Endothelial cell of umbilical vein (primary cell): ENCODE measurements around the gene GRAMD1A. TPM values are rescaled to one million over a fixed set of nuclear protein-coding genes. Genes with fewer than 3 reads are reported as not detected.

ENCODE experiments used
- BruUV-seq: library from RNA; stranded (reverse); fragments of 400-500 nt; replicated peaks from 2 replicates; lab custom pipeline; 2021; lab: Mats Ljungman, UMichigan
- CTCF ChIA-PET: fragments of 300-600, 350-600 bp; sonication (Branson Sonifier 250); formaldehyde crosslinking; loops from one replicate; lab custom pipeline; 2021; ENCODE audit warnings: antibody characterized with exemption, inconsistent platforms; lab: Charles Lee
- POLR2A ChIA-PET: fragments of 300-600, 350-600 bp; sonication (Branson Sonifier 250); formaldehyde crosslinking; loops from one replicate; lab custom pipeline; 2021; ENCODE audit warnings: antibody characterized with exemption, inconsistent platforms; lab: Charles Lee
- DNase-seq: peaks from one replicate; pipeline ENCODE4 v3.0.0-alpha.2; 2011; ENCODE audit warnings: low read depth, low spot score
- FAIRE-seq: peaks from 2 replicates; lab custom pipeline; 2011; peaks lifted over from hg19 to GRCh38; lab: Jason Lieb, UNC
- H2AFZ ChIP-seq: 2 replicates; pipeline ENCODE4 v1.6.0; 2012; ENCODE audit warnings: low read depth, low read length, control low read depth, inconsistent platforms
- H3K27ac ChIP-seq: 2 replicates; pipeline ENCODE4 v1.5.1; 2011; ENCODE audit warnings: low read depth, mild to moderate bottlenecking, control low read depth, low read length, moderate library complexity; ENCODE audit not compliant: insufficient read depth
- H3K27me3 ChIP-seq, 2 experiments: 2 replicates each; pipeline versions ENCODE4 v1.6.0 to v1.6.1; 2011; ENCODE audit warnings: low read length in 2 of 2, mixed read lengths in 1 of 2; ENCODE audit not compliant: control insufficient read depth in 2 of 2, insufficient read depth in 2 of 2
- H3K36me3 ChIP-seq, 2 experiments: 2 replicates in 1 of 2; 3 replicates in 1 of 2; pipeline ENCODE4 v1.5.1; 2011; ENCODE audit warnings: low read length in 2 of 2, mild to moderate bottlenecking in 1 of 2, moderate library complexity in 1 of 2; ENCODE audit not compliant: control insufficient read depth in 2 of 2, insufficient read depth in 2 of 2; ENCODE audit errors: extremely low read depth in 1 of 2
- H3K4me1 ChIP-seq: 3 replicates; pipeline ENCODE4 v1.5.1; 2011; ENCODE audit warnings: mild to moderate bottlenecking, low read length; ENCODE audit not compliant: control insufficient read depth, insufficient read depth; ENCODE audit errors: extremely low read depth
- H3K4me2 ChIP-seq: 2 replicates; pipeline ENCODE4 v1.6.1; 2011; ENCODE audit warnings: low read length, control low read depth, mixed read lengths; ENCODE audit not compliant: insufficient read depth
- H3K4me3 ChIP-seq, 3 experiments: fragments of 200-600 bp in 1 of 3; sonication (generic), shearing (Covaris generic) in 1 of 3; replicated peaks in 1 of 3; 2 replicates each; pipeline ENCODE4 v1.5.1; 2011 to 2016; ENCODE audit warnings: control low read depth in 3 of 3, low read length in 3 of 3, mild to moderate bottlenecking in 2 of 3, inconsistent platforms in 1 of 3, low read depth in 1 of 3, moderate library complexity in 1 of 3; ENCODE audit not compliant: insufficient read depth in 1 of 3
- H3K79me2 ChIP-seq: 2 replicates; pipeline ENCODE4 v1.6.0; 2012; ENCODE audit warnings: low read length, inconsistent platforms; ENCODE audit not compliant: control insufficient read depth, insufficient read depth
- H3K9ac ChIP-seq: replicated peaks from 2 replicates; pipeline ENCODE3; 2011; ENCODE audit warnings: low read length, control low read depth; ENCODE audit not compliant: insufficient read depth; ENCODE audit errors: extremely low read depth
- H3K9me1 ChIP-seq: replicated peaks from 3 replicates; pipeline ENCODE4 v1.6.0; 2011; ENCODE audit warnings: mild to moderate bottlenecking, low read length; ENCODE audit not compliant: control insufficient read depth, insufficient read depth; ENCODE audit errors: extremely low read depth
- H3K9me3 ChIP-seq: replicated peaks from 2 replicates; pipeline ENCODE4 v1.5.1; 2012; ENCODE audit warnings: low read length, inconsistent platforms; ENCODE audit not compliant: control insufficient read depth, insufficient read depth
- H4K20me1 ChIP-seq: replicated peaks from 2 replicates; pipeline ENCODE3; 2011; ENCODE audit warnings: mild to moderate bottlenecking, low read length; ENCODE audit not compliant: control insufficient read depth, insufficient read depth; ENCODE audit errors: extremely low read depth
- CTCF ChIP-seq, 2 donors: IDR thresholded peaks; 1 replicate in 1 of 2; 2 replicates in 1 of 2; pipeline ENCODE4 v1.5.1; 2011; ENCODE audit warnings: low read length in 2 of 2, mild to moderate bottlenecking in 2 of 2, moderate library complexity in 2 of 2, control low read depth in 1 of 2, inconsistent platforms in 1 of 2, low read depth in 1 of 2; ENCODE audit not compliant: insufficient read depth in 1 of 2; ENCODE audit errors: extremely low read depth in 1 of 2
- EZH2 ChIP-seq: IDR thresholded peaks from 2 replicates; pipeline ENCODE4 v1.6.1; 2012; ENCODE audit warnings: borderline replicate concordance, low read depth, mild to moderate bottlenecking, moderate library complexity, low read length, inconsistent platforms; ENCODE audit not compliant: severe bottlenecking
- FOS ChIP-seq: IDR thresholded peaks from 2 replicates; pipeline ENCODE4 v1.6.1; 2011; ENCODE audit warnings: mild to moderate bottlenecking, low read length, moderate library complexity, borderline replicate concordance; ENCODE audit not compliant: insufficient read depth
- GATA2 ChIP-seq: IDR thresholded peaks from 2 replicates; pipeline ENCODE4 v1.7.0; 2011; ENCODE audit warnings: low read depth, mild to moderate bottlenecking, moderate library complexity, mixed read lengths, low read length; ENCODE audit not compliant: insufficient read length, insufficient read depth
- JUN ChIP-seq: IDR thresholded peaks from 2 replicates; pipeline ENCODE4 v1.6.1; 2011; ENCODE audit warnings: borderline replicate concordance, low read depth; ENCODE audit not compliant: insufficient read length, insufficient read depth
- MAX ChIP-seq: IDR thresholded peaks from 2 replicates; pipeline ENCODE4 v1.6.1; 2011; ENCODE audit not compliant: insufficient read depth, insufficient read length
- MYC ChIP-seq: IDR thresholded peaks from one replicate; pipeline ENCODE4 v1.6.1; 2011; ENCODE audit warnings: mild to moderate bottlenecking, low read depth, low read length
- POLR2A ChIP-seq: IDR thresholded peaks from 2 replicates; pipeline ENCODE4 v1.6.1; 2012; ENCODE audit warnings: low read depth, mild to moderate bottlenecking, control low read depth, low read length
- POLR2AphosphoS5 ChIP-seq: IDR thresholded peaks from 2 replicates; pipeline ENCODE4 v1.6.1; 2012; ENCODE audit warnings: low read depth, mild to moderate bottlenecking, control low read depth, low read length, moderate library complexity; ENCODE audit not compliant: insufficient read depth
- dilution Hi-C: fragments of 300-500 bp; cut with MboI; formaldehyde crosslinking; loops from one replicate; pipeline ENCODE4 v1.15.0; 2019; ENCODE audit warnings: low sequenced_read_pairs; ENCODE audit not compliant: extremely low pct_ligation_motif_present
- intact Hi-C: fragments of 100-400 bp; cut with micrococcal nuclease; formaldehyde crosslinking; loops from one replicate; pipeline ENCODE4 v1.10.0; 2022
- polyA plus RNA-seq, 4 experiments: library from polyadenylated mRNA; depleted of rRNA in 3 of 4; stranded (reverse) in 3 of 4; unstranded in 1 of 4; fragments of >200 nt; gene quantifications; 2 replicates each; pipeline versions ENCODE4 v1.2.1 to v1.2.3, GENCODE V29; 2011 to 2012; ENCODE audit warnings: missing spikeins in 1 of 4
- total RNA-seq: library from RNA; stranded (reverse); gene quantifications from 2 replicates; pipeline ENCODE4 v1.2.3, GENCODE V29; 2021

GRAMD1A gene
- total and polyA plus RNA-seq, 2 donors (not counting 3 experiments of a cell fraction or from before 2014, with no cell fraction given), result 127 to 130 TPM

- no peak overlapping the region for H2AFZ ChIP-seq
- no peaks in the 10 kb centered on the region for H3K9me3 ChIP-seq
- H3K4me3 ChIP-seq, result no peak overlapping the region
- intact Hi-C loops, result loop anchor here (5.0 kb wide), 1 partner anchor 60 kb away; the partner anchor contains the start of gene SCN1B
- POLR2A ChIA-PET, result interaction anchor here (0.6 kb wide), 1 partner anchor 25 kb away, joined by 8 read pairs; no protein-coding TSS in a partner anchor
- no peak for DNase-seq
- dilution Hi-C loops, result no loop called here
- no peaks in the 10 kb centered on the region for H3K36me3 ChIP-seq
- no TSS peak for BruUV-seq
- no peaks in the 10 kb centered on the region for H4K20me1 ChIP-seq
- no peak overlapping the region for H3K4me2 ChIP-seq
- TF ChIP-seq EZH2 (no peak), CTCF (IDR thresholded peaks at IDR 0.05; ENCODE audit: extremely low read depth in 1 of 2, insufficient read depth in 1 of 2, low read depth in 1 of 2, low read length in 2 of 2) (no peak), MYC (no peak), GATA2 (no peak)
- H3K27me3 ChIP-seq, result no peaks in the 10 kb centered on the region
- H3K4me1 ChIP-seq, result no peaks in the 10 kb centered on the region
- no peaks in the 10 kb centered on the region for H3K9me1 ChIP-seq
- no peak overlapping the region for H3K9ac ChIP-seq
- FAIRE-seq, result no peak
- CTCF ChIA-PET, result interaction anchor here (0.7 to 6.3 kb wide), 16 partner anchors 8 to 134 kb away, joined by 3 to 129 read pairs (median 7); partner anchors contain the start of genes GRAMD1A, ZNF30 and ZNF792
- no peak overlapping the region for H3K27ac ChIP-seq
- no peaks in the 10 kb centered on the region for H3K79me2 ChIP-seq
These were observed 27.9 kb upstream of the GRAMD1A start for GRCh38 chr19:34972163-34972705.

- intact Hi-C loops, result loop anchor here (5.0 kb wide), 1 partner anchor 58 kb away; the partner anchor contains the start of gene SCN1B
These were observed 25.5 kb upstream of the GRAMD1A start for GRCh38 chr19:34974646-34975045.

More at GRCh38 chr19:34974646-34975045, 25.5 kb upstream of the GRAMD1A start:
- ChIA-PET POLR2A (no interaction called here), CTCF (interaction anchor here (3.8 to 6.3 kb wide), 2 partner anchors 27 to 36 kb away, joined by 40 to 129 read pairs; partner anchors contain the start of gene GRAMD1A)
- Histone ChIP-seq H3K9ac (no peak overlapping the region), H3K79me2 (no peaks in the 10 kb centered on the region), H2AFZ (no peak overlapping the region), H3K4me1 (no peaks in the 10 kb centered on the region), H3K27me3 (no peaks in the 10 kb centered on the region), H4K20me1 (no peaks in the 10 kb centered on the region), H3K4me2 (no peak overlapping the region), H3K9me1 (no peaks in the 10 kb centered on the region), H3K27ac (no peak overlapping the region), H3K4me3 (no peak overlapping the region), H3K36me3 (no peaks in the 10 kb centered on the region), H3K9me3 (no peaks in the 10 kb centered on the region)
- no TSS peak for BruUV-seq
- FAIRE-seq (no peak), DNase-seq (no peak)
- TF ChIP-seq FOS (no peak), JUN (no peak), CTCF (IDR thresholded peaks at IDR 0.05; ENCODE audit: extremely low read depth in 1 of 2, insufficient read depth in 1 of 2, low read depth in 1 of 2, low read length in 2 of 2) (no peak), GATA2 (no peak), EZH2 (no peak), MYC (no peak), POLR2AphosphoS5 (no peak), POLR2A (no peak), MAX (no peak)
- dilution Hi-C loops, result no loop called here
